COLO829 (cell line): ENCODE data around the gene DCTN3.

ENCODE experiments used
- DNase-seq: peaks from one replicate; pipeline ENCODE4 v3.0.0; 2012; ENCODE audit warnings: low spot score

Gene DCTN3

GRCh38 chr9:34623374-34624235, 3.3 kb upstream of the DCTN3 start:
- no peak for DNase-seq

GRCh38 chr9:34615132-34615531, 5.2 kb downstream of the DCTN3 start:
- DNase-seq: no peak

- DNase-seq: peak; percentile 88
Measured at GRCh38 chr9:34612788-34613390, 7.4 kb downstream of the DCTN3 start.

GRCh38 chr9:34611811-34612787, 8.2 kb downstream of the DCTN3 start, which contains the start of gene RPP25L:
TSS of gene RPP25L (minus strand) at chr9:34612097. CDS start at chr9:34611296, 801 bp downstream.
- peak; percentile 90 for DNase-seq

- DNase-seq: no peak
Measured at GRCh38 chr9:34611251-34611810, 9.0 kb downstream of the DCTN3 start.

- DNase-seq: no peak
Measured at GRCh38 chr9:34610434-34611206, 9.7 kb downstream of the DCTN3 start.

- DNase-seq: no peak
Measured at GRCh38 chr9:34607331-34607730, 13.0 kb downstream of the DCTN3 start.

GRCh38 chr9:34606905-34607304, 13.4 kb downstream of the DCTN3 start:
- DNase-seq: no peak

GRCh38 chr9:34606190-34606589, 14.1 kb downstream of the DCTN3 start:
- DNase-seq: no peak

GRCh38 chr9:34603610-34604231, 16.6 kb downstream of the DCTN3 start:
- DNase-seq: peak; percentile 93

GRCh38 chr9:34601937-34602573, 18.2 kb downstream of the DCTN3 start:
- no peak for DNase-seq

GRCh38 chr9:34600908-34601307, 19.4 kb downstream of the DCTN3 start:
- DNase-seq: no peak

- DNase-seq: no peak
Measured at GRCh38 chr9:34599546-34599945, 20.7 kb downstream of the DCTN3 start.

- DNase-seq: no peak
Measured at GRCh38 chr9:34594177-34594576, 26.1 kb downstream of the DCTN3 start.

GRCh38 chr9:34592895-34593601, 27.2 kb downstream of the DCTN3 start:
- no peak for DNase-seq

- DNase-seq: no peak
Measured at GRCh38 chr9:34591917-34592866, 28.1 kb downstream of the DCTN3 start.

- DNase-seq: peak; percentile 87
Measured at GRCh38 chr9:34591248-34591916, 28.9 kb downstream of the DCTN3 start.
